GM20000 (cell line): Measurements from ENCODE around the gene TPP2.

Source experiments
- DNase-seq: peaks from one replicate; pipeline ENCODE4 v3.0.0; 2012; ENCODE audit warnings: low spot score
- TF ChIP-seq, protein P1 (sequence below): IDR thresholded peaks from 2 replicates; pipeline ENCODE4 v1.5.1; 2012; ENCODE audit warnings: mild to moderate bottlenecking, control low read depth; ENCODE audit errors: extremely low read depth, missing control alignments

The TPP2 gene

DNA sequence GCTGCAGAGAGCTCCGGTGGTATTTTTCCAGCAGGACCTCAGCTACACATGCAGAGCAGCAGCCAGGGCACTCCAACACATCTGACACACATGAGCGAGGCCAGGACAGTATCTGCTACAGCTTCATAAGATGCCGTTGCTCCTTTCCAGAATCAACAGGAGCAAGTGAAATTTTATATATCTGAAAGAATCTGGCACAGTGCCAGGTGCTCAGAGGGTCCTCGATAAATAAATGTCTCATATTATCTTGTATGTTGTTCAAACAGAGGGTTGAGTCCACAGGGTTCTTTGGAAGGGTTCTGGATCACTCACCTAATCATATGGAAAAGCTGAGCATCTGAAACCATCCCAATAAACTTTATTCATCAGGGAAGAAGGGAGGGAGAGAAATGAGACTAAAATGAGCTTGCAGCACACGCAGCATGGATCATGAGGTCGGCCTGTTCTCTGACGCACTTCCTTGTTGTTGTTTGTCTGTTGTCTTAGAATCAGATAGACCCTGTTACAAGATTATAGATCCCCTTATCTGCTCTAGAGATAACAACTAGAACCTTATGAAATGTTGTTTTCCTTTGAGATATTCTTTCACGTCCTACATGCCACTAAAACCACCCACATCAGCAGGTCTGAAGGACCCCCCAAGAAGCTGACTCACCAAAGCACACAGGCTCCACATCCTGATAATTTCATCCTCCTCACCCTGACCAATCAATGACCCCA, 101.3 kb downstream of the TPP2 start:
- no peak for DNase-seq
- TF ChIP-seq, protein P1, sequence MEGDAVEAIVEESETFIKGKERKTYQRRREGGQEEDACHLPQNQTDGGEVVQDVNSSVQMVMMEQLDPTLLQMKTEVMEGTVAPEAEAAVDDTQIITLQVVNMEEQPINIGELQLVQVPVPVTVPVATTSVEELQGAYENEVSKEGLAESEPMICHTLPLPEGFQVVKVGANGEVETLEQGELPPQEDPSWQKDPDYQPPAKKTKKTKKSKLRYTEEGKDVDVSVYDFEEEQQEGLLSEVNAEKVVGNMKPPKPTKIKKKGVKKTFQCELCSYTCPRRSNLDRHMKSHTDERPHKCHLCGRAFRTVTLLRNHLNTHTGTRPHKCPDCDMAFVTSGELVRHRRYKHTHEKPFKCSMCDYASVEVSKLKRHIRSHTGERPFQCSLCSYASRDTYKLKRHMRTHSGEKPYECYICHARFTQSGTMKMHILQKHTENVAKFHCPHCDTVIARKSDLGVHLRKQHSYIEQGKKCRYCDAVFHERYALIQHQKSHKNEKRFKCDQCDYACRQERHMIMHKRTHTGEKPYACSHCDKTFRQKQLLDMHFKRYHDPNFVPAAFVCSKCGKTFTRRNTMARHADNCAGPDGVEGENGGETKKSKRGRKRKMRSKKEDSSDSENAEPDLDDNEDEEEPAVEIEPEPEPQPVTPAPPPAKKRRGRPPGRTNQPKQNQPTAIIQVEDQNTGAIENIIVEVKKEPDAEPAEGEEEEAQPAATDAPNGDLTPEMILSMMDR, result no peak

DNA sequence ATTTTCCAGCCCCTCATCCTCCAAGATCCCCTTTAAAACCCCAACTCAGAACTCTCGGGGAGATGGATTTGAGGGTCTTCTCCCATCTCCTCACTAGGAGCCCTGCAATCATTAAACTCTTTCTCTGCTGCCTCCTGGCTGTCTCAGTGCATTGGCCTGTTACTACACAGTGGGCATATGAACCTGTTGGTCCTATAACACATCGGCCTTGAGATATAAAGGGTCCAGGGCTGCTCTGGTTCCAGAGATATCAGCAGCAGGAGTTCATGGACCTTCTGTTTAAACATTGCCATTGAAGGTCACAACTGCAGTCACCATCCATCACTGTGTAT, 101.8 kb downstream of the TPP2 start:
- DNase-seq, result no peak
- TF ChIP-seq, protein P1, result no peak

DNA sequence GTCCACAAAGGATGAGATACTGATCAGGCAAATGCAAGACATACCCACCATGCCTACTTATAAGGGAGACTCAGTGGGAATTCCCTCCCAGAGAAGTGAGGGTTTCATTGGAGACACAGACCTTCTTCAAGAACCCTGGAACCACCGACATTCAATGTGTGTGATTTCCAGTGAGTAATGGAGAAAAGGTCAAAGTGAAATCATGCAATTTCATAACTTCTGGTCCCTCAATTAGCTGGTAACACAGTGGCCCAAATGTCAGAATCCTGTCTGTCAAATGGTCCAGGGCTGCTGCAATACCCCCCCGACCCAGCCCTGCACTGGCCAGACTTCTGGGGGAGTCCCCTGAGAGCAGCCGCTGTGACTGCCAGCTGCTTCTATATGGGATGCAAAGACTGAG, 102.7 kb downstream of the TPP2 start:
- no peak for DNase-seq
- TF ChIP-seq, protein P1, result no peak

DNA sequence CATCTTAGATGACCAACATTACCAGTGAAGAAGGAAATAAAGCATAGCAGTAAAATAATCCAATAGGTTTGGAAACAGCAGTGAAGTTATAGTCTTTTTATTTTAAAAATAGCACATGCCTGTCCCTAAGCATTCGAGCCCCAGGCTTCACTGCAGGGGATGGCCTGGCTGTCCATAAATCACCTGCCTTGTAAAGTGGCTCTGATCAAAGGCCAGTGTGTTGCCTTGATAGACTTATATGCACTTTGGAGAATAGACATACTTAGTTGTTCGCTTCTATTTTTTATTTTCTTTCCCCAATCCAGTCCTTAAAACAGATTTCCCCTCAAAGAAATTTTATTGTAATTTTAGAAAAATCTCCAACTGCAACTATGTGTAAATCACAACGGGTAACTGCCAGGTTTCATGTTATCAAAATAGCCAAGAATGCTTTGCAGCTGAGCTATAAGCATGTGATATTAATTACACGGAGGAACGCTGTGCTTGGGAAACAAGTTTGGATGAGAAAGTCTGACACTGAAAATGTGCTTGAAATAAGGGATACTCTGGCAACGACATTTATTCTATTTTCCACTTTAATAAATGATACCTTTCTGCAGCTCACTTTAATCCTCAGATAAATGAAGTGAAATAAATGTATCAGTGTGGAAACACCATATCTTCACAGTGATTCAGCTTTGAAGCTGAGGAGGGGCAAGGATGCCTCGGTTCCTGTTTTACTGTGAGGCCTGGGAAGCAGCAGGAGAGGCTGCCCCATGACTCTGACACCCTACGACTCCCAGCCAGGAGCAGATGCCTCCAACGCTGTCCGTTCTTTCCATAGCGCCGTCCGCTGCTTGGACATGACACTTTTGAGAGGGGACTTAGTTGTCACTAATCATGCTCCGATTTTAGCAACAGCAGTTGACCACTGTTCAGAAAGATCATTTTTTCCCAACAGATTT, 103.6 kb downstream of the TPP2 start:
- TF ChIP-seq, protein P1, result no peak

DNA sequence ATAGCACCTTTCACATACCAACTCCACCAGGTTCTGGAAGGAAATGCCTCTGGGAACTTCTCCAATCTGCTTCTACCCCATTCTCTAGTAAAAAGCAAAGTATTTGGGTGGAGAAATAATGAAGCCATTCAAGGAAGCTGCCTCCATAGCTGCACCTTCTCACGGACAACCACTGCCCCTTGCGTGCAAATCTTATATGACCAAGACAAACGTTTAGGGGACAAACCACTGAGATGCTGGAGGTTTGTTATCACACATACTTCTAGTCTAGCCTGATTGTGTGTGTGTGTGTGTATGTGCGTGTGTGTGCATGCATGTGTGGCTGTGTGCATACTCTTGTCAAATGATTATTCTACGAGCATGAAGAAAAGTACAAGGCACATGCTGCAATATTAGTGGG, 104.5 kb downstream of the TPP2 start:
- DNase-seq, result no peak
- TF ChIP-seq, protein P1, result no peak

More for the DNA sequence above, 103.6 kb downstream of the TPP2 start:
- DNase-seq, result no peak

DNA sequence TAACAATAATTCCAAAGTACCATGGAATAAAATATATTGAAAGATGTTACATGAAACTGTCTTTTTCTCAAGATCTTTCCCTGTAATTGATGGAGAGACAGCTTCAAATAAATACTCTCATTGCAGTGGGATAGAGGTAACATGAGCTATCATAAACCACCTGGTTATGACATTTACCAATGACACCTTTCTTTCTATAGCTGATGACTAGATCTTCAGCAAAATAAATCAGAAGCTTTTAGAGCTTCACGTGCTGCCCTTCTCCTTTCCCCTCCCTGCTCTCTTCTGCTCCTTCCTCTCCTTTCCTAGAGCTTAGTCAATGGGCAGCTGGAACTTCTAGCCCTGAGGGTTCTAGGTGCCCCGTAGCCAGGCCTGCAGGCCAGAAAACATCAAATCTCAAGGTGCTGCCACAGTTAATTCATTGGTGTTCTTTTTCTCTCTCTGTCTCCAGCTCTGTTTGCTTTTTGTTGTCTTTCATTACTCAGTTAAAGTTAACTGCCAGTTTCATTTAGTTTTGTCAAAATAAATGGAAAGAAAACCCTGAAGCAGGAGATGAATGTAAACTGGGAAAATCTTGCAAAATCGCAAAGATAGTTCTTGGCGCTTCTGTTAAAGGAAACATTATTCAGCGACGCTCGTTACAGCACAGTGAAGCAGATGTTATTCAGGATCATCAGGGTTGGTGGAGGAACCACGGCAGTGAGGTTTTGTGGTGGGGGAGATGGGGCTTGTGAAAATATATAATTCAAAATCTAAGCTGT, 106.4 kb downstream of the TPP2 start:
- TF ChIP-seq, protein P1, result no peak
- no peak for DNase-seq

DNA sequence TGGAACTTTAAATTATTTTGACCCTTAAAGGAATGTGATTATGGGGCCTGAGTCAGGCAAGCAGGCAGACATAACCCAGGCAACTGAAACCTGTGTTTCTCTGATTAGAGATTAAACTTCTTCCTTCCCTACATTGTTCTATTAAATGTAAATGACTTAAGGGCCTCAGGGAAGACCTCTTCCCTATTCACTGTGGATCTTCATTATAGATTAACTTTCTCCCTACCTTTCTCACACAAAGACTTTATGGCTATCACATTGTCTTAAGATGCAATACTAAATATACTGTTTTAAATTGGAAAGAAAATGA, 106.9 kb downstream of the TPP2 start:
- DNase-seq, result no peak
- TF ChIP-seq, protein P1, result no peak
